Left renal cortex interstitium (tissue), 4 donors: ENCODE results near the gene URAD. TPM values are rescaled to one million over a fixed set of nuclear protein-coding genes. Genes with fewer than 3 reads are reported as not detected.
"Not testable (repeated sequence)": the region's sequence is repeated elsewhere in the genome, so short reads cannot be mapped to it uniquely, and the experiment has no call there.

Experiments used
- DNase-seq, 4 donors: peaks; one replicate each; pipeline ENCODE4 v3.0.0-alpha.2; 2013; ENCODE audit warnings: low read depth in 4 of 4, low spot score in 2 of 4, missing footprints in 1 of 4
- polyA plus RNA-seq, 4 donors: library from polyadenylated mRNA; unstranded; fragments of 120-200 nt; gene quantifications; one replicate each; pipeline ENCODE4 v1.2.1, GENCODE V29; 2013; ENCODE audit not compliant: insufficient read length in 4 of 4

The URAD gene
- not detected for polyA plus RNA-seq

- DNase-seq: no peak
These were observed at the start of gene URAD for GRCh38 chr13:27988520-27988919. TSS of gene URAD (minus strand) at chr13:27988693. CDS start at chr13:27988637, 56 bp downstream.

GRCh38 chr13:28037399-28037798 lies 48.9 kb upstream of the URAD start:
- no peak for DNase-seq

- DNase-seq: no peak
These were observed 46.8 kb upstream of the URAD start for GRCh38 chr13:28035146-28035782.

GRCh38 chr13:28033894-28034655 lies 45.6 kb upstream of the URAD start:
- no peak for DNase-seq

GRCh38 chr13:28032438-28032837 lies 43.9 kb upstream of the URAD start:
- DNase-seq: not testable (repeated sequence)

GRCh38 chr13:28031896-28032288 lies 43.4 kb upstream of the URAD start:
- no peak for DNase-seq

- DNase-seq: no peak
These were observed 42.9 kb upstream of the URAD start for GRCh38 chr13:28031220-28031895.

GRCh38 chr13:28027607-28028364 lies 39.3 kb upstream of the URAD start:
- DNase-seq: no peak

GRCh38 chr13:28027071-28027470 lies 38.6 kb upstream of the URAD start:
- DNase-seq: no peak

GRCh38 chr13:28026508-28026907 lies 38.0 kb upstream of the URAD start:
- DNase-seq: no peak

GRCh38 chr13:28022848-28023518 lies 34.5 kb upstream of the URAD start:
- DNase-seq: no peak

- DNase-seq: no peak
These were observed 25.8 kb upstream of the URAD start for GRCh38 chr13:28014301-28014700.

GRCh38 chr13:28013482-28013881 lies 25.0 kb upstream of the URAD start:
- no peak for DNase-seq

- no peak for DNase-seq
These were observed 24.4 kb upstream of the URAD start for GRCh38 chr13:28012896-28013295.

GRCh38 chr13:28012383-28012782 lies 23.9 kb upstream of the URAD start:
- DNase-seq: no peak

GRCh38 chr13:28010046-28010445 lies 21.6 kb upstream of the URAD start:
- DNase-seq: no peak

- DNase-seq: not testable (repeated sequence)
These were observed 16.5 kb upstream of the URAD start for GRCh38 chr13:28005016-28005415.

- no peak for DNase-seq
These were observed 14.6 kb upstream of the URAD start for GRCh38 chr13:28002886-28003698.

- DNase-seq: no peak
These were observed 13.5 kb upstream of the URAD start for GRCh38 chr13:28001837-28002473.
